Loucy (cell line): Measurements from ENCODE around the gene NAV2.

Experiments
- H2AFZ ChIP-seq: fragments of 200-600 bp; sonication (generic); 2 replicates; pipeline ENCODE4 v1.6.0; 2016; ENCODE audit warnings: antibody characterized with exemption, mild to moderate bottlenecking, low read length, moderate library complexity
- H3F3A ChIP-seq: fragments of 200-600 bp; 2 replicates; pipeline ENCODE4 v1.6.0; 2016; ENCODE audit warnings: antibody characterized with exemption, low read depth, mild to moderate bottlenecking
- H3K27me3 ChIP-seq: fragments of 200-600 bp; sonication (generic); 2 replicates; pipeline ENCODE4 v1.6.1; 2014; ENCODE audit warnings: low read length, mild to moderate bottlenecking; ENCODE audit not compliant: insufficient read depth, poor library complexity, severe bottlenecking
- H3K36me3 ChIP-seq: fragments of 200-600 bp; sonication (generic); 2 replicates; pipeline ENCODE4 v1.6.1; 2016; ENCODE audit warnings: low read length; ENCODE audit not compliant: insufficient read depth
- H3K4me1 ChIP-seq: fragments of 200-600 bp; sonication (generic); 2 replicates; pipeline ENCODE4 v1.5.1; 2014; ENCODE audit warnings: low read length, mild to moderate bottlenecking; ENCODE audit not compliant: insufficient read depth, poor library complexity, severe bottlenecking
- H3K4me2 ChIP-seq: fragments of 200-600 bp; sonication (generic); 2 replicates; pipeline ENCODE4 v1.6.0; 2014; ENCODE audit warnings: antibody characterized with exemption, low read length, low read depth, mild to moderate bottlenecking; ENCODE audit not compliant: poor library complexity, severe bottlenecking
- H3K4me3 ChIP-seq: fragments of 200-600 bp; sonication (generic); 2 replicates; pipeline ENCODE4 v1.5.1; 2014; ENCODE audit warnings: low read length, mild to moderate bottlenecking, mixed read lengths; ENCODE audit not compliant: poor library complexity, severe bottlenecking
- H3K79me2 ChIP-seq: fragments of 200-600 bp; sonication (generic); 2 replicates; pipeline ENCODE4 v1.6.1; 2014; ENCODE audit warnings: low read length; ENCODE audit not compliant: insufficient read depth
- H3K9ac ChIP-seq: fragments of 200-600 bp; sonication (generic); 2 replicates; pipeline ENCODE4 v1.6.0; 2014; ENCODE audit warnings: mild to moderate bottlenecking, low read depth, low read length, moderate library complexity; ENCODE audit not compliant: poor library complexity, severe bottlenecking
- H3K9me2 ChIP-seq: fragments of 200-600 bp; sonication (generic); replicated peaks from 2 replicates; pipeline ENCODE4 v1.6.1; 2016; ENCODE audit warnings: low read depth, low read length, mixed read lengths
- H3K9me3 ChIP-seq: fragments of 200-600 bp; sonication (generic); 2 replicates; pipeline ENCODE4 v1.6.1; 2014; ENCODE audit warnings: mild to moderate bottlenecking, antibody characterized with exemption, low read length, low read depth; ENCODE audit not compliant: insufficient read depth
- H4K20me1 ChIP-seq: fragments of 200-600 bp; sonication (generic); 2 replicates; pipeline ENCODE4 v1.6.0; 2014; ENCODE audit warnings: antibody characterized with exemption, low read length, mild to moderate bottlenecking; ENCODE audit not compliant: insufficient read depth, poor library complexity, severe bottlenecking
- EZH2phosphoT487 ChIP-seq: fragments of 200-600 bp; IDR thresholded peaks from 2 replicates; pipeline ENCODE4 v1.6.1; 2018; ENCODE audit warnings: antibody characterized with exemption, mild to moderate bottlenecking, moderate library complexity, borderline replicate concordance
- TF ChIP-seq, protein P1 (sequence below): fragments of 200-600 bp; sonication (generic); conservative IDR thresholded peaks from 2 replicates; pipeline ENCODE4 v1.5.1; 2014; ENCODE audit warnings: mild to moderate bottlenecking, antibody characterized with exemption, low read length

Gene NAV2

DNA sequence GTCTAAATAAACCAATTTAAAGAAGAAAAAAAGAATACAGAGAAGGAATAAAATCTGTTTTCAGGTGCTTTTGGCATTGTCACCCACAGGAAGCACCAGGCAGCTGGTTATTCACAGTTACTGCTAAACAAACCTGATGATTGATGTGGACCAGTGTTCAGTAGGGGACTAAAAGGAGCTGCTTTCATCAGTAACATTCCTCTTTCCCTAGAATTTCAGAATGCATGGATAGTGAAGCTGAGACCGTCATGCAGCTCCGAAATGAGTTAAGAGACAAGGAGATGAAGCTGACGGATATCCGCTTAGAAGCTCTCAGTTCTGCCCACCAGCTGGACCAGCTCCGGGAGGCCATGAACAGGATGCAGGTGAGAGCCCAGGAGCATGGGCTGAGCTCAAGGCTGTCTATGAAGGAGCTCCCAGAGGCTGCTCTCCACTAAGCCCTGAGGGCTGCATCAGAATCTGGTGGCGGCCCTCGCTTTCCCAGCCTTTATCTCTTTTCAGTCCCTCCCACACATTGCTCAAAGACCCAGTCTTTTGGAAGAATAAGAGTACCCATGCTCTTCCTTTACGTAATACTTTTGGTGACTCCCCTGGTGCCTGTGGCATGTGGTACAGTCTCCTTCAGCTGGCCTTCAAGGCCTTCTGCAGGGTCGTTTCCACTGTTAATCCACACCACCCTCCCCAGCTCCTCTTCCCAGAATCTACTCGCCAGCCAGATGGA, 378.2 kb downstream of the NAV2 start:
- no peak overlapping the region for H3K4me2 ChIP-seq
- H3K79me2 ChIP-seq: no peaks in the 10 kb centered on the region
- no peak overlapping the region for H3K9ac ChIP-seq
- no peaks in the 10 kb centered on the region for H4K20me1 ChIP-seq
- H3K4me1 ChIP-seq: peaks cover 5% of the 10 kb centered on the region
- no peaks in the 10 kb centered on the region for H3F3A ChIP-seq
- no peak overlapping the region for H2AFZ ChIP-seq
- no peaks in the 10 kb centered on the region for H3K9me3 ChIP-seq
- no peak overlapping the region for H3K4me3 ChIP-seq
- no peaks in the 10 kb centered on the region for H3K36me3 ChIP-seq
- H3K9me2 ChIP-seq: no peaks in the 10 kb centered on the region
- no peaks in the 10 kb centered on the region for H3K27me3 ChIP-seq
- no peak for TF ChIP-seq EZH2phosphoT487
- TF ChIP-seq, protein P1, sequence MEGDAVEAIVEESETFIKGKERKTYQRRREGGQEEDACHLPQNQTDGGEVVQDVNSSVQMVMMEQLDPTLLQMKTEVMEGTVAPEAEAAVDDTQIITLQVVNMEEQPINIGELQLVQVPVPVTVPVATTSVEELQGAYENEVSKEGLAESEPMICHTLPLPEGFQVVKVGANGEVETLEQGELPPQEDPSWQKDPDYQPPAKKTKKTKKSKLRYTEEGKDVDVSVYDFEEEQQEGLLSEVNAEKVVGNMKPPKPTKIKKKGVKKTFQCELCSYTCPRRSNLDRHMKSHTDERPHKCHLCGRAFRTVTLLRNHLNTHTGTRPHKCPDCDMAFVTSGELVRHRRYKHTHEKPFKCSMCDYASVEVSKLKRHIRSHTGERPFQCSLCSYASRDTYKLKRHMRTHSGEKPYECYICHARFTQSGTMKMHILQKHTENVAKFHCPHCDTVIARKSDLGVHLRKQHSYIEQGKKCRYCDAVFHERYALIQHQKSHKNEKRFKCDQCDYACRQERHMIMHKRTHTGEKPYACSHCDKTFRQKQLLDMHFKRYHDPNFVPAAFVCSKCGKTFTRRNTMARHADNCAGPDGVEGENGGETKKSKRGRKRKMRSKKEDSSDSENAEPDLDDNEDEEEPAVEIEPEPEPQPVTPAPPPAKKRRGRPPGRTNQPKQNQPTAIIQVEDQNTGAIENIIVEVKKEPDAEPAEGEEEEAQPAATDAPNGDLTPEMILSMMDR: no peak

DNA sequence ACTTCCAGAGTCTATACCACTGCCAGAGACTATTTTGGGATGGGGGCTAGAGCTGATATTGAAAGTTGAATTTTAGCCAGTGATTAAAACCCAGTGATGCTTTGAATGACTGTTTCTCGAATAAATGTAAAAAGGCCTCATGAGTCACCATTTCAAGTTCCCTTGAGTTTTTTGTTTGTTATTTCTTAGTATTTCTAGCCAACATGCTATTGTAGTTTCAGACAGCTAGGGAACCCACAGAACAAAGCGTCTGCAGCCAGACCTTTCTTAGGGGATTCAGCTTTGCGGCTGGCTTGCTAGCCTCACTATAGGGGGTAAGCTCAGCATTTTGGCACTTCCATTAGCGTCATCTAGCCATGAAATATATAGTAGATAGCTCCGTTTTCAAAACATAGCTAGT, 381.1 kb downstream of the NAV2 start:
- Histone ChIP-seq H4K20me1 (no peaks in the 10 kb centered on the region), H3K4me1 (peaks cover 3% of the 10 kb centered on the region), H3K27me3 (no peaks in the 10 kb centered on the region), H3K36me3 (no peaks in the 10 kb centered on the region), H3K79me2 (no peaks in the 10 kb centered on the region), H3K4me2 (no peak overlapping the region), H3K9ac (no peak overlapping the region), H3F3A (no peaks in the 10 kb centered on the region), H2AFZ (no peak overlapping the region), H3K4me3 (no peak overlapping the region), H3K9me2 (no peaks in the 10 kb centered on the region), H3K9me3 (no peaks in the 10 kb centered on the region)
- TF ChIP-seq, protein P1: no peak
- TF ChIP-seq EZH2phosphoT487: no peak

DNA sequence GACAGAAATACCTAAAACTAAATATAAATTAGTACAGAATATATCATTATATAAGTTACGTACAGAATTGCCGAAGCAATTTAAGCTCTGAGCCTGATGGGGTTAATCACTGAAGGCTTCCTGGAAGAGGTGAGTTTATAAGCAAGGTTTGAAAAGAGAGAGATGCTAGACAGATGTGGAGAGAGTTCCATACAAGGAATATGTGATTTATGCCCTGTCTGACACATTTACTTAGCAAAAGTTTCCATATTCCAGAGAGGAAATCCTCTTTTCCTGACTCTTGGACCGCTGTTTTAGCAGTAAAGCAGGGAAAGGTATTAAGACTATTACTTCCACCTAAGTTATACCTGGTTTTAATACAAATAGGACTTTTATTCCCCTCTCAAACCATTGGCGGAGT, 382.6 kb downstream of the NAV2 start:
- Histone ChIP-seq H3K9me2 (no peaks in the 10 kb centered on the region), H4K20me1 (no peaks in the 10 kb centered on the region), H3K4me3 (no peak overlapping the region), H3K27me3 (no peaks in the 10 kb centered on the region), H3K36me3 (no peaks in the 10 kb centered on the region), H3K9ac (no peak overlapping the region), H3K9me3 (no peaks in the 10 kb centered on the region), H3K4me2 (no peak overlapping the region), H3F3A (no peaks in the 10 kb centered on the region), H2AFZ (no peak overlapping the region), H3K4me1 (peaks cover 3% of the 10 kb centered on the region), H3K79me2 (no peaks in the 10 kb centered on the region)
- TF ChIP-seq, protein P1: no peak
- TF ChIP-seq EZH2phosphoT487: no peak
